Fibroblast of lung (primary cell): ENCODE data around the gene ZNF691. TPM values are rescaled to one million over a fixed set of nuclear protein-coding genes. Genes with fewer than 3 reads are reported as not detected.

Experiments used
- DNase-seq, 2 donors: peaks; one replicate each; pipeline versions ENCODE4 v3.0.0 to v3.0.0-alpha.2; 2010; ENCODE audit warnings: low read depth in 2 of 2
- H2AFZ ChIP-seq: 2 replicates; pipeline ENCODE4 v1.5.1; 2012; ENCODE audit warnings: low read length, control low read depth, inconsistent platforms
- H3K27ac ChIP-seq: 2 replicates; pipeline ENCODE4 v1.5.1; 2011; ENCODE audit warnings: low read length, control low read depth; ENCODE audit not compliant: insufficient read depth
- H3K27me3 ChIP-seq: 2 replicates; pipeline ENCODE4 v1.5.1; 2011; ENCODE audit warnings: mild to moderate bottlenecking, low read length; ENCODE audit not compliant: control insufficient read depth, insufficient read depth
- H3K36me3 ChIP-seq: 2 replicates; pipeline ENCODE4 v1.5.1; 2011; ENCODE audit warnings: low read length; ENCODE audit not compliant: control insufficient read depth, insufficient read depth
- H3K4me1 ChIP-seq: 2 replicates; pipeline ENCODE4 v1.5.1; 2011; ENCODE audit warnings: low read length; ENCODE audit not compliant: control insufficient read depth, insufficient read depth; ENCODE audit errors: extremely low read depth
- H3K4me2 ChIP-seq: 2 replicates; pipeline ENCODE4 v1.5.1; 2011; ENCODE audit warnings: low read length, control low read depth; ENCODE audit not compliant: insufficient read depth; ENCODE audit errors: extremely low read depth
- H3K4me3 ChIP-seq, 4 experiments: fragments of 200-600 bp in 1 of 4; sonication (generic) in 1 of 4; replicated peaks in 1 of 4; 2 replicates each; pipeline ENCODE4 v1.5.1; 2011 to 2016; ENCODE audit warnings: low read length in 4 of 4, low read depth in 3 of 4, mild to moderate bottlenecking in 3 of 4, control low read depth in 2 of 4, inconsistent platforms in 1 of 4, mixed read lengths in 1 of 4; ENCODE audit not compliant: insufficient read depth in 1 of 4; ENCODE audit errors: control extremely low read depth in 1 of 4
- H3K79me2 ChIP-seq: 2 replicates; pipeline ENCODE4 v1.5.1; 2012; ENCODE audit warnings: mild to moderate bottlenecking, low read length, inconsistent platforms; ENCODE audit not compliant: control insufficient read depth, insufficient read depth
- H3K9ac ChIP-seq: 2 replicates; pipeline ENCODE4 v1.5.1; 2011; ENCODE audit warnings: mild to moderate bottlenecking, low read length, control low read depth; ENCODE audit not compliant: insufficient read depth
- H3K9me3 ChIP-seq: 2 replicates; pipeline ENCODE4 v1.5.1; 2012; ENCODE audit warnings: low read depth, low read length; ENCODE audit not compliant: control insufficient read depth, insufficient read depth
- H4K20me1 ChIP-seq: 2 replicates; pipeline ENCODE4 v1.5.1; 2011; ENCODE audit warnings: low read length; ENCODE audit not compliant: control insufficient read depth, insufficient read depth; ENCODE audit errors: extremely low read depth
- CTCF ChIP-seq, 2 donors: IDR thresholded peaks in 1 of 2; conservative IDR thresholded peaks in 1 of 2; 1 replicate in 1 of 2; 2 replicates in 1 of 2; pipeline ENCODE4 v1.5.1; 2011 to 2012; ENCODE audit warnings: low read length in 2 of 2, control low read depth in 1 of 2, inconsistent platforms in 1 of 2, low read depth in 1 of 2, mild to moderate bottlenecking in 1 of 2
- EZH2 ChIP-seq: IDR thresholded peaks from 2 replicates; pipeline ENCODE4 v1.5.1; 2012; ENCODE audit warnings: low read length, control low read depth, mild to moderate bottlenecking; ENCODE audit errors: missing control alignments
- polyA plus RNA-seq, 2 donors: library from polyadenylated mRNA; depleted of rRNA in 1 of 2; stranded (reverse) in 1 of 2; unstranded in 1 of 2; fragments of >200 nt; gene quantifications; 2 replicates each; pipeline ENCODE4 v1.2.1, GENCODE V29; 2011 to 2012; ENCODE audit warnings: missing spikeins in 1 of 2
- total RNA-seq: library from RNA; depleted of rRNA; stranded (reverse); fragments of >200 nt; gene quantifications from 2 replicates; pipeline ENCODE4 v1.2.1, GENCODE V29; 2014

The ZNF691 gene
- total and polyA plus RNA-seq, 2 donors (not counting 1 experiment from before 2014, with no cell fraction given): 5.8 to 11.1 TPM

GRCh38 chr1:42831273-42831672, 15.1 kb upstream of the ZNF691 start:
- Histone ChIP-seq H4K20me1 (no peaks in the 10 kb centered on the region), H3K4me1 (no peaks in the 10 kb centered on the region), H3K79me2 (no peaks in the 10 kb centered on the region), H3K4me3 (no peak overlapping the region), H3K9ac (no peak overlapping the region), H3K27me3 (no peaks in the 10 kb centered on the region), H3K27ac (no peak overlapping the region), H2AFZ (no peak overlapping the region), H3K36me3 (peaks cover 4% of the 10 kb centered on the region), H3K4me2 (no peak overlapping the region), H3K9me3 (no peaks in the 10 kb centered on the region)
- DNase-seq: no peak
- TF ChIP-seq CTCF (conservative IDR thresholded peaks at IDR 0.05 in 1 of 2, IDR thresholded peaks at IDR 0.05 in 1 of 2; ENCODE audit: low read depth in 1 of 2, low read length in 2 of 2) (no peak), EZH2 (no peak)

GRCh38 chr1:42832641-42833240, 13.7 kb upstream of the ZNF691 start:
- Histone ChIP-seq H3K4me3 (no peak overlapping the region), H3K4me2 (no peak overlapping the region), H3K79me2 (no peaks in the 10 kb centered on the region), H3K4me1 (no peaks in the 10 kb centered on the region), H3K9me3 (no peaks in the 10 kb centered on the region), H3K36me3 (peaks cover 4% of the 10 kb centered on the region), H2AFZ (no peak overlapping the region), H3K27ac (no peak overlapping the region), H4K20me1 (no peaks in the 10 kb centered on the region), H3K9ac (no peak overlapping the region), H3K27me3 (no peaks in the 10 kb centered on the region)
- no peak for DNase-seq
- no peak for TF ChIP-seq CTCF (conservative IDR thresholded peaks at IDR 0.05 in 1 of 2, IDR thresholded peaks at IDR 0.05 in 1 of 2; ENCODE audit: low read depth in 1 of 2, low read length in 2 of 2)
- no peak for TF ChIP-seq EZH2

- TF ChIP-seq EZH2: no peak
- TF ChIP-seq CTCF (conservative IDR thresholded peaks at IDR 0.05 in 1 of 2, IDR thresholded peaks at IDR 0.05 in 1 of 2; ENCODE audit: low read depth in 1 of 2, low read length in 2 of 2): no peak
- H3K27me3 ChIP-seq: no peaks in the 10 kb centered on the region
- no peak overlapping the region for H3K4me3 ChIP-seq
- H3K9me3 ChIP-seq: no peaks in the 10 kb centered on the region
- no peaks in the 10 kb centered on the region for H3K4me1 ChIP-seq
- no peak overlapping the region for H3K27ac ChIP-seq
- H3K36me3 ChIP-seq: peaks cover 4% of the 10 kb centered on the region
- H4K20me1 ChIP-seq: no peaks in the 10 kb centered on the region
- H2AFZ ChIP-seq: no peak overlapping the region
- H3K4me2 ChIP-seq: no peak overlapping the region
- H3K79me2 ChIP-seq: no peaks in the 10 kb centered on the region
- no peak overlapping the region for H3K9ac ChIP-seq
- DNase-seq: no peak
These were observed 12.4 kb upstream of the ZNF691 start for GRCh38 chr1:42833981-42834380.
